ENCODE data around the gene PPM1L.

The PPM1L gene

GRCh38 chr3:160837394-160837980 lies 81.5 kb downstream of the PPM1L start:
- Histone ChIP-seq H3K36me3 (ENCODE audit: control insufficient read depth in 1 of 2, insufficient read depth in 2 of 2, low read length in 2 of 2) (no peaks in the 10 kb centered on the region), H3K4me3 (ENCODE audit: low read depth in 1 of 2, low read length in 2 of 2) (no peak overlapping the region), H3K9ac (ENCODE audit: low read depth in 1 of 2, low read length in 2 of 2) (no peak overlapping the region), H3K4me1 (ENCODE audit: control insufficient read depth in 1 of 2, insufficient read depth in 2 of 2, low read length in 2 of 2) (no peaks in the 10 kb centered on the region), H3K27ac (ENCODE audit: low read depth, low read length) (no peak overlapping the region), H3K27me3 (ENCODE audit: control insufficient read depth in 1 of 2, insufficient read depth in 2 of 2, low read length in 2 of 2) (no peaks in the 10 kb centered on the region), H3K9me3 (ENCODE audit: control insufficient read depth in 1 of 2, low read length in 2 of 2) (no peaks in the 10 kb centered on the region)

- H3K36me3 ChIP-seq (ENCODE audit: control insufficient read depth in 1 of 2, insufficient read depth in 2 of 2, low read length in 2 of 2) = no peaks in the 10 kb centered on the region
- no peaks in the 10 kb centered on the region for H3K27me3 ChIP-seq (ENCODE audit: control insufficient read depth in 1 of 2, insufficient read depth in 2 of 2, low read length in 2 of 2)
- H3K4me3 ChIP-seq (ENCODE audit: low read depth in 1 of 2, low read length in 2 of 2) = no peak overlapping the region
- no peak overlapping the region for H3K27ac ChIP-seq (ENCODE audit: low read depth, low read length)
- H3K4me1 ChIP-seq (ENCODE audit: control insufficient read depth in 1 of 2, insufficient read depth in 2 of 2, low read length in 2 of 2) = no peaks in the 10 kb centered on the region
- no peak overlapping the region for H3K9ac ChIP-seq (ENCODE audit: low read depth in 1 of 2, low read length in 2 of 2)
- no peaks in the 10 kb centered on the region for H3K9me3 ChIP-seq (ENCODE audit: control insufficient read depth in 1 of 2, low read length in 2 of 2)
Observed at GRCh38 chr3:160840590-160840989, 84.6 kb downstream of the PPM1L start.

- Histone ChIP-seq H3K27me3 (ENCODE audit: control insufficient read depth in 1 of 2, insufficient read depth in 2 of 2, low read length in 2 of 2) (no peaks in the 10 kb centered on the region), H3K9ac (ENCODE audit: low read depth in 1 of 2, low read length in 2 of 2) (no peak overlapping the region), H3K9me3 (ENCODE audit: control insufficient read depth in 1 of 2, low read length in 2 of 2) (no peaks in the 10 kb centered on the region), H3K27ac (ENCODE audit: low read depth, low read length) (no peak overlapping the region), H3K4me1 (ENCODE audit: control insufficient read depth in 1 of 2, insufficient read depth in 2 of 2, low read length in 2 of 2) (no peaks in the 10 kb centered on the region), H3K36me3 (ENCODE audit: control insufficient read depth in 1 of 2, insufficient read depth in 2 of 2, low read length in 2 of 2) (no peaks in the 10 kb centered on the region), H3K4me3 (ENCODE audit: low read depth in 1 of 2, low read length in 2 of 2) (no peak overlapping the region)
Observed at GRCh38 chr3:160841455-160841854, 85.4 kb downstream of the PPM1L start.

- H3K4me1 ChIP-seq (ENCODE audit: control insufficient read depth in 1 of 2, insufficient read depth in 2 of 2, low read length in 2 of 2) = no peaks in the 10 kb centered on the region
- H3K4me3 ChIP-seq (ENCODE audit: low read depth in 1 of 2, low read length in 2 of 2) = no peak overlapping the region
- H3K27me3 ChIP-seq (ENCODE audit: control insufficient read depth in 1 of 2, insufficient read depth in 2 of 2, low read length in 2 of 2) = no peaks in the 10 kb centered on the region
- no peak overlapping the region for H3K9ac ChIP-seq (ENCODE audit: low read depth in 1 of 2, low read length in 2 of 2)
- no peaks in the 10 kb centered on the region for H3K9me3 ChIP-seq (ENCODE audit: control insufficient read depth in 1 of 2, low read length in 2 of 2)
- no peak overlapping the region for H3K27ac ChIP-seq (ENCODE audit: low read depth, low read length)
- no peaks in the 10 kb centered on the region for H3K36me3 ChIP-seq (ENCODE audit: control insufficient read depth in 1 of 2, insufficient read depth in 2 of 2, low read length in 2 of 2)
Observed at GRCh38 chr3:160842021-160843005, 86.3 kb downstream of the PPM1L start.

- H3K27me3 ChIP-seq (ENCODE audit: control insufficient read depth in 1 of 2, insufficient read depth in 2 of 2, low read length in 2 of 2) = no peaks in the 10 kb centered on the region
- no peaks in the 10 kb centered on the region for H3K9me3 ChIP-seq (ENCODE audit: control insufficient read depth in 1 of 2, low read length in 2 of 2)
- H3K27ac ChIP-seq (ENCODE audit: low read depth, low read length) = no peak overlapping the region
- H3K4me1 ChIP-seq (ENCODE audit: control insufficient read depth in 1 of 2, insufficient read depth in 2 of 2, low read length in 2 of 2) = no peaks in the 10 kb centered on the region
- H3K4me3 ChIP-seq (ENCODE audit: low read depth in 1 of 2, low read length in 2 of 2) = no peak overlapping the region
- no peak overlapping the region for H3K9ac ChIP-seq (ENCODE audit: low read depth in 1 of 2, low read length in 2 of 2)
- H3K36me3 ChIP-seq (ENCODE audit: control insufficient read depth in 1 of 2, insufficient read depth in 2 of 2, low read length in 2 of 2) = no peaks in the 10 kb centered on the region
Observed at GRCh38 chr3:160851629-160852210, 95.7 kb downstream of the PPM1L start.

- Histone ChIP-seq H3K4me3 (ENCODE audit: low read depth in 1 of 2, low read length in 2 of 2) (no peak overlapping the region), H3K27me3 (ENCODE audit: control insufficient read depth in 1 of 2, insufficient read depth in 2 of 2, low read length in 2 of 2) (no peaks in the 10 kb centered on the region), H3K27ac (ENCODE audit: low read depth, low read length) (no peak overlapping the region), H3K9me3 (ENCODE audit: control insufficient read depth in 1 of 2, low read length in 2 of 2) (no peaks in the 10 kb centered on the region), H3K36me3 (ENCODE audit: control insufficient read depth in 1 of 2, insufficient read depth in 2 of 2, low read length in 2 of 2) (no peaks in the 10 kb centered on the region), H3K4me1 (ENCODE audit: control insufficient read depth in 1 of 2, insufficient read depth in 2 of 2, low read length in 2 of 2) (no peaks in the 10 kb centered on the region), H3K9ac (ENCODE audit: low read depth in 1 of 2, low read length in 2 of 2) (no peak overlapping the region)
Observed at GRCh38 chr3:160852856-160853255, 96.8 kb downstream of the PPM1L start.

GRCh38 chr3:160856450-160856849 lies 100.4 kb downstream of the PPM1L start:
- no peaks in the 10 kb centered on the region for H3K36me3 ChIP-seq (ENCODE audit: control insufficient read depth in 1 of 2, insufficient read depth in 2 of 2, low read length in 2 of 2)
- H3K4me3 ChIP-seq (ENCODE audit: low read depth in 1 of 2, low read length in 2 of 2) = no peak overlapping the region
- H3K4me1 ChIP-seq (ENCODE audit: control insufficient read depth in 1 of 2, insufficient read depth in 2 of 2, low read length in 2 of 2) = no peaks in the 10 kb centered on the region
- no peak overlapping the region for H3K9ac ChIP-seq (ENCODE audit: low read depth in 1 of 2, low read length in 2 of 2)
- H3K27ac ChIP-seq (ENCODE audit: low read depth, low read length) = no peak overlapping the region
- no peaks in the 10 kb centered on the region for H3K27me3 ChIP-seq (ENCODE audit: control insufficient read depth in 1 of 2, insufficient read depth in 2 of 2, low read length in 2 of 2)
- H3K9me3 ChIP-seq (ENCODE audit: control insufficient read depth in 1 of 2, low read length in 2 of 2) = no peaks in the 10 kb centered on the region

- Histone ChIP-seq H3K4me1 (ENCODE audit: control insufficient read depth in 1 of 2, insufficient read depth in 2 of 2, low read length in 2 of 2) (no peaks in the 10 kb centered on the region), H3K9me3 (ENCODE audit: control insufficient read depth in 1 of 2, low read length in 2 of 2) (no peaks in the 10 kb centered on the region), H3K9ac (ENCODE audit: low read depth in 1 of 2, low read length in 2 of 2) (no peak overlapping the region), H3K36me3 (ENCODE audit: control insufficient read depth in 1 of 2, insufficient read depth in 2 of 2, low read length in 2 of 2) (no peaks in the 10 kb centered on the region), H3K27me3 (ENCODE audit: control insufficient read depth in 1 of 2, insufficient read depth in 2 of 2, low read length in 2 of 2) (no peaks in the 10 kb centered on the region), H3K27ac (ENCODE audit: low read depth, low read length) (no peak overlapping the region), H3K4me3 (ENCODE audit: low read depth in 1 of 2, low read length in 2 of 2) (no peak overlapping the region)
Observed at GRCh38 chr3:160857476-160858119, 101.6 kb downstream of the PPM1L start.

- Histone ChIP-seq H3K27me3 (ENCODE audit: control insufficient read depth in 1 of 2, insufficient read depth in 2 of 2, low read length in 2 of 2) (no peaks in the 10 kb centered on the region), H3K9me3 (ENCODE audit: control insufficient read depth in 1 of 2, low read length in 2 of 2) (no peaks in the 10 kb centered on the region), H3K27ac (ENCODE audit: low read depth, low read length) (no peak overlapping the region), H3K9ac (ENCODE audit: low read depth in 1 of 2, low read length in 2 of 2) (no peak overlapping the region), H3K36me3 (ENCODE audit: control insufficient read depth in 1 of 2, insufficient read depth in 2 of 2, low read length in 2 of 2) (no peaks in the 10 kb centered on the region), H3K4me1 (ENCODE audit: control insufficient read depth in 1 of 2, insufficient read depth in 2 of 2, low read length in 2 of 2) (no peaks in the 10 kb centered on the region), H3K4me3 (ENCODE audit: low read depth in 1 of 2, low read length in 2 of 2) (no peak overlapping the region)
Observed at GRCh38 chr3:160860346-160860745, 104.3 kb downstream of the PPM1L start.

- no peaks in the 10 kb centered on the region for H3K4me1 ChIP-seq (ENCODE audit: control insufficient read depth in 1 of 2, insufficient read depth in 2 of 2, low read length in 2 of 2)
Observed at GRCh38 chr3:160869825-160870224, 113.8 kb downstream of the PPM1L start.

More at GRCh38 chr3:160869825-160870224, 113.8 kb downstream of the PPM1L start:
- no peak overlapping the region for H3K4me3 ChIP-seq (ENCODE audit: low read depth in 1 of 2, low read length in 2 of 2)
- no peaks in the 10 kb centered on the region for H3K36me3 ChIP-seq (ENCODE audit: control insufficient read depth in 1 of 2, insufficient read depth in 2 of 2, low read length in 2 of 2)
- no peak overlapping the region for H3K27ac ChIP-seq (ENCODE audit: low read depth, low read length)
- H3K9ac ChIP-seq (ENCODE audit: low read depth in 1 of 2, low read length in 2 of 2) = no peak overlapping the region
- no peaks in the 10 kb centered on the region for H3K27me3 ChIP-seq (ENCODE audit: control insufficient read depth in 1 of 2, insufficient read depth in 2 of 2, low read length in 2 of 2)
- H3K9me3 ChIP-seq (ENCODE audit: control insufficient read depth in 1 of 2, low read length in 2 of 2) = no peaks in the 10 kb centered on the region
